Progenitor cell of endocrine pancreas (in vitro differentiated cells): Measurements from ENCODE around the gene ADAM22. TPM values are rescaled to one million over a fixed set of nuclear protein-coding genes. Genes with fewer than 3 reads are reported as not detected.

Experiments
- DNase-seq: peaks from one replicate; pipeline ENCODE4 v3.0.0; 2021; ENCODE audit warnings: low spot score; ENCODE audit not compliant: unreplicated experiment
- H3K27ac Mint-ChIP-seq: 2 replicates; pipeline ENCODE4 v1.8.0; 2021; ENCODE audit warnings: mild to moderate bottlenecking, moderate library complexity, mixed read lengths
- H3K27me3 Mint-ChIP-seq: 2 replicates; pipeline ENCODE4 v1.8.0; 2021; ENCODE audit warnings: mixed read lengths
- H3K36me3 Mint-ChIP-seq: 2 replicates; pipeline ENCODE4 v1.8.0; 2022; ENCODE audit warnings: mixed read lengths; ENCODE audit not compliant: insufficient read depth
- H3K4me1 Mint-ChIP-seq: 2 replicates; pipeline ENCODE4 v1.8.0; 2021; ENCODE audit warnings: low read depth, mixed read lengths
- H3K4me3 Mint-ChIP-seq: 2 replicates; pipeline ENCODE4 v1.8.0; 2021; ENCODE audit warnings: low read depth, mild to moderate bottlenecking, moderate library complexity, mixed read lengths
- H3K9me3 Mint-ChIP-seq: 2 replicates; pipeline ENCODE4 v1.8.0; 2021; ENCODE audit warnings: low read depth, mixed read lengths
- CTCF ChIP-seq: fragments of 200-600 bp; sonication (generic); IDR thresholded peaks from one replicate; pipeline ENCODE4 v1.5.0; 2021; ENCODE audit warnings: antibody characterized with exemption, mild to moderate bottlenecking; ENCODE audit not compliant: unreplicated experiment
- total RNA-seq: library from RNA; stranded (reverse); gene quantifications from 2 replicates; pipeline ENCODE4 v1.2.1, GENCODE V29; 2021

ADAM22 gene
- total RNA-seq, 1 donor from 2014 or later: 15.8 TPM

- H3K9me3 Mint-ChIP-seq: peaks cover 13% of the 10 kb centered on the region
- no peaks in the 10 kb centered on the region for H3K27me3 Mint-ChIP-seq
- no peak overlapping the region for H3K27ac Mint-ChIP-seq
- no peak overlapping the region for H3K4me3 Mint-ChIP-seq
- H3K4me1 Mint-ChIP-seq: no peaks in the 10 kb centered on the region
- DNase-seq: no peak
- no peak for TF ChIP-seq CTCF
- H3K36me3 Mint-ChIP-seq: peaks cover 19% of the 10 kb centered on the region
Measured at GRCh38 chr7:88073626-88074025, 139.6 kb downstream of the ADAM22 start.

GRCh38 chr7:88075216-88075615 lies 141.2 kb downstream of the ADAM22 start:
- no peak overlapping the region for H3K4me3 Mint-ChIP-seq
- H3K4me1 Mint-ChIP-seq: no peaks in the 10 kb centered on the region
- H3K36me3 Mint-ChIP-seq: peaks cover 28% of the 10 kb centered on the region
- no peak overlapping the region for H3K27ac Mint-ChIP-seq
- peaks cover 25% of the 10 kb centered on the region for H3K9me3 Mint-ChIP-seq
- no peak for TF ChIP-seq CTCF
- DNase-seq: no peak
- no peaks in the 10 kb centered on the region for H3K27me3 Mint-ChIP-seq

- no peak overlapping the region for H3K27ac Mint-ChIP-seq
- H3K36me3 Mint-ChIP-seq: peaks cover 6% of the 10 kb centered on the region
- no peaks in the 10 kb centered on the region for H3K27me3 Mint-ChIP-seq
- no peak for DNase-seq
- TF ChIP-seq CTCF: no peak
- peaks cover 13% of the 10 kb centered on the region for H3K9me3 Mint-ChIP-seq
- H3K4me1 Mint-ChIP-seq: no peaks in the 10 kb centered on the region
- no peak overlapping the region for H3K4me3 Mint-ChIP-seq
Measured at GRCh38 chr7:88083883-88084282, 149.8 kb downstream of the ADAM22 start.

GRCh38 chr7:88089561-88089960 lies 155.5 kb downstream of the ADAM22 start:
- Mint-ChIP-seq H3K4me3 (no peak overlapping the region), H3K27me3 (no peaks in the 10 kb centered on the region), H3K9me3 (no peaks in the 10 kb centered on the region), H3K36me3 (no peaks in the 10 kb centered on the region), H3K27ac (no peak overlapping the region), H3K4me1 (no peaks in the 10 kb centered on the region)
- TF ChIP-seq CTCF: no peak
- no peak for DNase-seq

- Mint-ChIP-seq H3K27ac (no peak overlapping the region), H3K9me3 (no peaks in the 10 kb centered on the region), H3K36me3 (no peaks in the 10 kb centered on the region), H3K27me3 (no peaks in the 10 kb centered on the region), H3K4me3 (no peak overlapping the region), H3K4me1 (no peaks in the 10 kb centered on the region)
- DNase-seq: no peak
- TF ChIP-seq CTCF: no peak
Measured at GRCh38 chr7:88090240-88090639, 156.2 kb downstream of the ADAM22 start.

- Mint-ChIP-seq H3K9me3 (no peaks in the 10 kb centered on the region), H3K27ac (no peak overlapping the region), H3K36me3 (no peaks in the 10 kb centered on the region), H3K27me3 (no peaks in the 10 kb centered on the region), H3K4me3 (no peak overlapping the region), H3K4me1 (no peaks in the 10 kb centered on the region)
- no peak for DNase-seq
- TF ChIP-seq CTCF: no peak
Measured at GRCh38 chr7:88090671-88091070, 156.6 kb downstream of the ADAM22 start.
